Transverse colon (tissue), 4 donors: Measurements from ENCODE around the gene NTMT2. TPM values are rescaled to one million over a fixed set of nuclear protein-coding genes. Genes with fewer than 3 reads are reported as not detected.

Source experiments
- DNase-seq: peaks from one replicate; pipeline ENCODE4 v3.0.0-alpha.2; 2019
- H3K27ac ChIP-seq, 4 donors: fragments of 200-600 bp; sonication (generic); 2 replicates each; pipeline ENCODE4 v1.5.1; 2016 to 2018; ENCODE audit warnings: inconsistent platforms in 4 of 4
- H3K27me3 ChIP-seq: fragments of 200-600 bp; sonication (generic); 2 replicates; pipeline ENCODE4 v1.5.1; 2017; ENCODE audit warnings: inconsistent platforms
- H3K36me3 ChIP-seq, 4 donors: fragments of 200-600 bp; sonication (generic); 2 replicates each; pipeline ENCODE4 v1.5.1; 2017 to 2019; ENCODE audit warnings: inconsistent platforms in 4 of 4
- H3K4me1 ChIP-seq, 4 donors: fragments of 200-600 bp; sonication (generic); 2 replicates each; pipeline ENCODE4 v1.5.1; 2017 to 2020; ENCODE audit warnings: inconsistent platforms in 4 of 4
- H3K4me3 ChIP-seq, 4 donors: fragments of 200-600 bp; sonication (generic); 1 replicate in 1 of 4; 2 replicates in 3 of 4; pipeline versions ENCODE4 v1.5.1 to v1.6.1; 2017 to 2019; ENCODE audit warnings: inconsistent platforms in 4 of 4
- H3K9me3 ChIP-seq, 2 donors: fragments of 200-600 bp; sonication (generic); 2 replicates each; pipeline ENCODE4 v1.5.1; 2017 to 2019; ENCODE audit warnings: inconsistent platforms in 2 of 2
- CTCF ChIP-seq, 5 experiments: fragments of 200-600 bp in 3 of 5; fragments of 450-650 bp in 2 of 5; sonication (generic) in 3 of 5; IDR thresholded peaks; 1 replicate in 2 of 5; 2 replicates in 3 of 5; pipeline ENCODE4 v1.5.1; 2016 to 2017; ENCODE audit warnings: antibody characterized with exemption in 5 of 5, inconsistent platforms in 3 of 5, mild to moderate bottlenecking in 2 of 5, moderate library complexity in 1 of 5
- EP300 ChIP-seq: sonication (generic); formaldehyde crosslinking; IDR thresholded peaks from one replicate; pipeline ENCODE4 v1.6.1; 2017; ENCODE audit warnings: antibody characterized with exemption, low read depth
- POLR2A ChIP-seq: fragments of 450-650 bp; IDR thresholded peaks from one replicate; pipeline ENCODE4 v1.6.1; 2016; ENCODE audit warnings: antibody characterized with exemption, mild to moderate bottlenecking, moderate library complexity
- POLR2AphosphoS5 ChIP-seq, 3 donors: sonication (generic); formaldehyde crosslinking; IDR thresholded peaks; one replicate each; pipeline ENCODE4 v1.6.1; 2016; ENCODE audit warnings: antibody characterized with exemption in 3 of 3
- WGBS, 2 donors: methylation state at CpG; one replicate each; pipeline ENCODE4 v1.1.5; 2018; ENCODE audit warnings: low coverage in 1 of 2; 5-methylcytosine and 5-hydroxymethylcytosine counted together
- in situ Hi-C, 4 donors: fragments of 200-750 bp; cut with MboI; loops; one replicate each; pipeline versions ENCODE4 v1.15.0 to v1.15.1; 2017; ENCODE audit warnings: low sequenced_read_pairs in 3 of 4, low pct_ligation_motif_present in 1 of 4, low pct_unique_long_range_greater_than_20kb in 1 of 4
- intact Hi-C: fragments of 100-400 bp; cut with DNase I; formaldehyde crosslinking; loops from one replicate; pipeline ENCODE4 v1.15.1; 2023; ENCODE audit warnings: low total_unique reads
- total RNA-seq, 4 donors: library from RNA; depleted of rRNA; stranded (reverse); fragments of >200 nt; gene quantifications; one replicate each; pipeline ENCODE4 v1.1.0, GENCODE V29; 2016

NTMT2 gene
- total RNA-seq, 4 donors from 2014 or later, result not detected

- 73 to 83% methylated on average over 2 of the region's 2 CpGs for WGBS, 2 donors
- H3K4me1 ChIP-seq, result peaks cover 0 to 10% (median 0%) of the 10 kb centered on the region in 4 donors
- no peak overlapping the region for H3K27ac ChIP-seq
- H3K36me3 ChIP-seq, result no peaks in the 10 kb centered on the region
- intact Hi-C loops, result loop anchor here (5.0 kb wide), 1 partner anchor 1496 kb away; no protein-coding TSS in a partner anchor
- no peaks in the 10 kb centered on the region for H3K27me3 ChIP-seq
- no peak for TF ChIP-seq CTCF (IDR thresholded peaks at IDR 0.05)
- TF ChIP-seq POLR2AphosphoS5 (IDR thresholded peaks at IDR 0.05), result no peak
- TF ChIP-seq EP300, result no peak
- TF ChIP-seq POLR2A, result no peak
- in situ Hi-C loops, result no loop called here
- DNase-seq, result no peak
- peaks cover 0 to 10% of the 10 kb centered on the region in 2 donors for H3K9me3 ChIP-seq
- no peak overlapping the region for H3K4me3 ChIP-seq
Observed at GRCh38 chr1:170150921-170151320, 5.2 kb downstream of the NTMT2 start.

- intact Hi-C loops, result loop anchor here (5.0 kb wide), 1 partner anchor 1494 kb away; no protein-coding TSS in a partner anchor
- H3K4me3 ChIP-seq, result no peak overlapping the region
- H3K4me1 ChIP-seq, result peaks cover 0 to 10% (median 0%) of the 10 kb centered on the region in 4 donors
- no peaks in the 10 kb centered on the region for H3K27me3 ChIP-seq
- 77% methylated on average over 1 of the region's 1 CpG; no CpG with 5 or more reads in 1 of the 2 donors for WGBS, 2 donors
- DNase-seq, result no peak
- H3K9me3 ChIP-seq, result peaks cover 0 to 10% of the 10 kb centered on the region in 2 donors
- TF ChIP-seq POLR2A (no peak), CTCF (IDR thresholded peaks at IDR 0.05) (no peak), POLR2AphosphoS5 (IDR thresholded peaks at IDR 0.05) (no peak), EP300 (no peak)
- in situ Hi-C loops, result no loop called here
- no peak overlapping the region for H3K27ac ChIP-seq
- H3K36me3 ChIP-seq, result no peaks in the 10 kb centered on the region
Observed at GRCh38 chr1:170153417-170153816, 7.7 kb downstream of the NTMT2 start.

GRCh38 chr1:170155055-170155454 is 9.3 kb downstream of the NTMT2 start:
- Histone ChIP-seq H3K4me3 (no peak overlapping the region), H3K4me1 (peaks cover 0 to 10% (median 0%) of the 10 kb centered on the region in 4 donors), H3K27me3 (no peaks in the 10 kb centered on the region), H3K27ac (no peak overlapping the region), H3K36me3 (no peaks in the 10 kb centered on the region), H3K9me3 (peaks cover 0 to 10% of the 10 kb centered on the region in 2 donors)
- intact Hi-C loops (no loop called here), in situ Hi-C loops (no loop called here)
- no peak for DNase-seq
- TF ChIP-seq CTCF (IDR thresholded peaks at IDR 0.05) (no peak), POLR2AphosphoS5 (IDR thresholded peaks at IDR 0.05) (no peak), EP300 (no peak), POLR2A (no peak)
- WGBS, 2 donors, result 81 to 83% methylated on average over 1 of the region's 1 CpG

GRCh38 chr1:170156594-170156993 is 10.8 kb downstream of the NTMT2 start:
- Histone ChIP-seq H3K27ac (no peak overlapping the region), H3K27me3 (no peaks in the 10 kb centered on the region), H3K4me1 (peaks cover 0 to 10% (median 0%) of the 10 kb centered on the region in 4 donors), H3K4me3 (no peak overlapping the region), H3K36me3 (no peaks in the 10 kb centered on the region), H3K9me3 (peaks cover 0 to 10% of the 10 kb centered on the region in 2 donors)
- 90% methylated on average over 2 of the region's 2 CpGs; no CpG with 5 or more reads in 1 of the 2 donors for whole genome bisulfite sequencing, 2 donors
- DNase-seq, result no peak
- in situ Hi-C loops (no loop called here), intact Hi-C loops (no loop called here)
- no peak for TF ChIP-seq POLR2A
- TF ChIP-seq CTCF (IDR thresholded peaks at IDR 0.05), result no peak
- no peak for TF ChIP-seq EP300
- no peak for TF ChIP-seq POLR2AphosphoS5 (IDR thresholded peaks at IDR 0.05)
